Cardiac muscle cell (in vitro differentiated cells and primary cell): ENCODE data around the gene AOPEP. TPM values are rescaled to one million over a fixed set of nuclear protein-coding genes. Genes with fewer than 3 reads are reported as not detected.

Experiments used
- DNase-seq, 2 donors: peaks; one replicate each; pipeline versions ENCODE4 v3.0.0 to v3.0.0-alpha.2; 2010 to 2017; ENCODE audit warnings: low read depth in 1 of 2, low spot score in 1 of 2
- H3K27ac ChIP-seq: fragments of 200-600 bp; sonication (generic); 2 replicates; pipeline ENCODE4 v1.5.1; 2016
- H3K27me3 ChIP-seq: fragments of 200-600 bp; sonication (generic); 2 replicates; pipeline ENCODE4 v1.6.0; 2016; ENCODE audit warnings: control low read depth
- H3K36me3 ChIP-seq: fragments of 200-600 bp; sonication (generic); 2 replicates; pipeline ENCODE4 v1.5.1; 2016; ENCODE audit warnings: control low read depth
- H3K4me1 ChIP-seq: fragments of 200-600 bp; sonication (generic); 2 replicates; pipeline ENCODE4 v1.8.1; 2017; ENCODE audit warnings: low read depth, mild to moderate bottlenecking, mixed run types
- H3K4me3 ChIP-seq: fragments of 200-600 bp; sonication (generic); 2 replicates; pipeline ENCODE4 v1.5.1; 2016; ENCODE audit warnings: mild to moderate bottlenecking
- H3K9me3 ChIP-seq: fragments of 200-600 bp; sonication (generic); 2 replicates; pipeline ENCODE4 v1.5.1; 2017; ENCODE audit warnings: low read depth, mild to moderate bottlenecking, control low read depth
- CTCF ChIP-seq: IDR thresholded peaks from 2 replicates; pipeline ENCODE4 v1.5.1; 2012; ENCODE audit warnings: low read depth, mild to moderate bottlenecking, low read length
- polyA plus RNA-seq: library from polyadenylated mRNA; unstranded; fragments of >200 nt; fragmentation: Nextera tagmentation; extraction: Ambion mirVana; gene quantifications from 2 replicates; pipeline ENCODE4 v1.2.1, GENCODE V29; 2016
- total RNA-seq: library from RNA; depleted of rRNA; stranded (reverse); fragments of >200 nt; gene quantifications from 2 replicates; pipeline ENCODE4 v1.2.3, GENCODE V29; 2016

AOPEP gene
- total and polyA plus RNA-seq, 2 experiments from 2014 or later: 46.8 to 88.7 TPM

DNA sequence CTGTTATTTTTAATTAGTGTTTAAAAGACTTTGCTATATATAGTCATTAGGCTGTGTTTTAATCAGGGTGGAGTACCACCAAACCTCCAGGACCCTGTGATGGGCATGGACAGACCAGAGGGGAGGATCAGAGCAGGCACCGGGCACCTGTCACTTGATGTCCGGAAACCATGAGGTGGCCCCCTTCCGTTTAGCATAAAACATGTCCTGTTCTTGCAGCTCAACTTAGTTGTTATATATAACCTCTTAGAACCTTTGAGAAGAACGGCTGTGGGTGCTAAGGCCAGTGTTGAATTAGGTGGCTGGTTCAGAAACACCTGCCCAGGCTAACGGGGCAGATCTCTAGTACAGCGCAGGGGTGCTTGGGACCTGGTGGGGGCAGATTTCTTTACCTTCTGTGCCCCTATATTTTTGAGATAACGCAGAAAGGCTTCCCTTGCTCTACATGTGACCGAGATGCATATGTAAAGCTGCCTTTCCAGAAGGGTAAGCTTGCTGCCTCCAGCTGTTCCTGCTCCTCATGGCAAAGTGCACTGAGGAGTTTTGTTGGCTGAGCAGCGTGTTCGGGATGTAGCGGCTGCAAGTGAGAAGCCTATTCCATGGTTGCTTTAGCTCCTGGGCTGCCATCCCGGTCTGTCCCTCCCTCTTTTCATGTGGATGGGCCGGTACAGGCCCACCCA is 335.6 kb downstream of the AOPEP start:
- Histone ChIP-seq H3K36me3 (peaks cover 7% of the 10 kb centered on the region), H3K27ac (peak overlapping the region; percentile 55), H3K27me3 (no peaks in the 10 kb centered on the region), H3K4me3 (no peak overlapping the region), H3K9me3 (no peaks in the 10 kb centered on the region), H3K4me1 (peaks cover 16% of the 10 kb centered on the region)
- no peak for TF ChIP-seq CTCF
- no peak for DNase-seq

- H3K4me3 ChIP-seq: no peak overlapping the region
- H3K4me1 ChIP-seq: peaks cover 11% of the 10 kb centered on the region
- H3K36me3 ChIP-seq: peaks cover 10% of the 10 kb centered on the region
- H3K27ac ChIP-seq: peak overlapping the region; percentile 55
- H3K27me3 ChIP-seq: no peaks in the 10 kb centered on the region
- no peaks in the 10 kb centered on the region for H3K9me3 ChIP-seq
- no peak for DNase-seq
- TF ChIP-seq CTCF: no peak
Measured at GRCh38 chr9:95062596-95063065, 336.1 kb downstream of the AOPEP start.

DNA sequence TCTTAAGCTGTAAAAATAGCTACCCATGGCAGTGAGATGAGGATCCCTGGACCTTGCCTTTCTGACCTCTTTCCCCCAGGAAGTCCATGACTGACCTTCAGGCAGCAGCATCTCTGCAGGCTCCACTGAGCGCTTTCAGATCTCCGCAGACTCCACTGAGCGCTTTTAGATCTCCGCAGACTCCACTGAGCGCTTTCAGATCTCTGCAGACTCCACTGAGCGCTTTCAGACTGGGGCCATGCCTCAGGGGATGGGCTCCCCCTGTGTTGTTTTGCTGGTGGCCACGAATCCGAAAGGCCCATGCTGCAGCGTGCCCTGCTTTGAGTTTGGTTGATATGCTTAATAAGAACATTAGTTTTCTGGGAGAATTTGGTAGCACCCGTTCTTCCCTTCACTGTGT is 336.8 kb downstream of the AOPEP start:
- DNase-seq: peak in 1 of 2 donors; percentile 26
- peak overlapping the region; percentile 55 for H3K27ac ChIP-seq
- H3K9me3 ChIP-seq: no peaks in the 10 kb centered on the region
- no peak for TF ChIP-seq CTCF
- H3K4me1 ChIP-seq: peaks cover 11% of the 10 kb centered on the region
- H3K27me3 ChIP-seq: no peaks in the 10 kb centered on the region
- peaks cover 15% of the 10 kb centered on the region for H3K36me3 ChIP-seq
- no peak overlapping the region for H3K4me3 ChIP-seq

- H3K9me3 ChIP-seq: no peaks in the 10 kb centered on the region
- no peak for DNase-seq
- no peak overlapping the region for H3K27ac ChIP-seq
- TF ChIP-seq CTCF: no peak
- peaks cover 21% of the 10 kb centered on the region for H3K4me1 ChIP-seq
- no peaks in the 10 kb centered on the region for H3K27me3 ChIP-seq
- peaks cover 15% of the 10 kb centered on the region for H3K36me3 ChIP-seq
- no peak overlapping the region for H3K4me3 ChIP-seq
Measured at GRCh38 chr9:95065224-95065623, 338.7 kb downstream of the AOPEP start.

DNA sequence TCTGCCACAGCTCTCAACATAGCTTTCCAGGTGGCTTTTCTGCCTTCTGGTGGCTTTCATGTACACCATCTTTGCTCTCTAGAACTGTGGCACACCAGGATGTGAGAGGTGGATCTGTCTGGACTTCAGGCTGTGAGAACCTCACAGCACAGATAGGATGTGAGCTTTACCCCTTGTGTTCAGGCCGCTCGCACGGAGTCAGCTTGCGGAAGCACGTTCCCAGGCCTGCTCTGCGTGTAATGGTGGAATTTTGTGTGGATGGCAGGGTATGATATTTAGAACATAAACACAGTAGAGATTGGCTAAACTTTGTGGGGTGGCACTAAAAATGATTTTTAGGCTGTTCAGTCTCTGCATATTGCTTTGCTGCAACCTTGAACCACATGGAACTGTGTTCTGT is 340.6 kb downstream of the AOPEP start:
- TF ChIP-seq CTCF: no peak
- Histone ChIP-seq H3K27ac (no peak overlapping the region), H3K9me3 (no peaks in the 10 kb centered on the region), H3K36me3 (peaks cover 10% of the 10 kb centered on the region), H3K4me3 (no peak overlapping the region), H3K27me3 (no peaks in the 10 kb centered on the region), H3K4me1 (peaks cover 27% of the 10 kb centered on the region)
- no peak for DNase-seq
